Tibial artery (tissue), 4 donors: Measurements from ENCODE around the gene OR10K1.
"Not testable (repeated sequence)": the region's sequence is repeated elsewhere in the genome, so short reads cannot be mapped to it uniquely, and the experiment has no call there.

Experiments
- DNase-seq, 2 donors: peaks; one replicate each; pipeline ENCODE4 v3.0.0-alpha.2; 2019
- H3K27ac ChIP-seq, 2 donors: fragments of 200-600 bp; sonication (generic) in 1 of 2; 1 replicate in 1 of 2; 2 replicates in 1 of 2; pipeline ENCODE4 v1.5.1; 2018 to 2019; ENCODE audit warnings: mild to moderate bottlenecking in 1 of 2
- H3K27me3 ChIP-seq, 2 donors: fragments of 200-600 bp; sonication (generic) in 1 of 2; one replicate each; pipeline versions ENCODE4 v1.5.1 to v1.6.0; 2016 to 2019
- H3K36me3 ChIP-seq, 3 donors: fragments of 200-600 bp; sonication (generic) in 2 of 3; one replicate each; pipeline ENCODE4 v1.5.1; 2016 to 2019; ENCODE audit warnings: mild to moderate bottlenecking in 2 of 3
- H3K4me1 ChIP-seq, 4 donors: fragments of 200-600 bp; sonication (generic) in 2 of 4; 1 replicate in 3 of 4; 2 replicates in 1 of 4; pipeline ENCODE4 v1.5.1; 2016 to 2019
- H3K4me3 ChIP-seq, 2 donors: fragments of 200-600 bp; sonication (generic) in 1 of 2; 1 replicate in 1 of 2; 2 replicates in 1 of 2; pipeline ENCODE4 v1.5.1; 2018 to 2019; ENCODE audit warnings: mild to moderate bottlenecking in 2 of 2
- H3K9me3 ChIP-seq, 3 donors: fragments of 200-600 bp; sonication (generic) in 1 of 3; one replicate each; pipeline ENCODE4 v1.5.1; 2016 to 2019
- intact Hi-C: fragments of 100-400 bp; cut with DNase I; formaldehyde crosslinking; loops from one replicate; pipeline ENCODE4 v1.15.0; 2023; ENCODE audit warnings: low total_unique reads
- TF ChIP-seq, protein P1 (sequence below), 2 experiments: fragments of 200-600 bp in 1 of 2; fragments of 450-650 bp in 1 of 2; IDR thresholded peaks; one replicate each; pipeline ENCODE4 v1.5.1; 2017 to 2019; ENCODE audit warnings: antibody characterized with exemption in 2 of 2, mild to moderate bottlenecking in 1 of 2, moderate library complexity in 1 of 2

OR10K1 gene

DNA sequence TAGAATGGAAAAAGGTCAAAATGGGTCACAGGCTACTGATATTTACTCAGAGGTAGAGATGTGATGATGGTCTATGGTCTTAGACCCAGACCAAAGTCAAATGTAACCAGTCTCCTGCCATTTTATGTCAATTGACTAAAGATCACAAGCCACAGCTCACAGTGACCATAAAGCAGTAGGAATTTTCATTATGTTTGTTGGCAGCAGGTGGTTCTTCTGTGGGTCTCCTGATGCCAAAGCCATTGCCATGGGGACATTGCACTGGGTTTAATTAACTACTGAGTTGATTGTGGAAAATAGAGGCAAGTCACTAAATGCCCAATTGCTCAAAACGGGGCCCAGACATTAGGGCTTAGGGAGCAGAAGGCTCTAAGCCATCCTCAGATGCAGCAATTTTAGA lies 35.5 kb upstream of the OR10K1 start, which contains the start of gene OR10K2:
OR10K2 (minus strand) TSS at position 101 of the 400 bp plus-strand sequence. CDS start 5,371 bp downstream, outside the sequence.
- H3K9me3 ChIP-seq = peaks cover 0 to 5% (median 0%) of the 10 kb centered on the region in 3 donors

DNA sequence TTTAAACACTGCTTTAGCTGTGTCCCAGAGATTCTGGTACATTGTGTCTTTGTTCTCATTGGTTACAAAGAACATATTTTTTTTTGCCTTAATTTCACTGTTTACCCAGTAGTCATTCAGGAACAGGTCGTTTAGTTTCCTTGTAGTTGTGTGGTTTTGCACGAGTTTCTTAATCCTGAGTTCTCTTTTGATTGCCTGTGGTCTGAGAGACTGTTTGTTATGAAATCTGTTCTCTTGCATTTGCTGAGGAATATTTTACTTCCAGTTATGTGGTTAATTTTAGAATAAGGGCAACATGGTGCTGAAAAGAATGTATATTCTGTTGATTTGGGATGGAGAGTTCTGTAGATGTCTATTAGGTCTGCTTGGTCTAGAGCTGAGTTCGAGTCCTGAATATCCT lies 31.5 kb upstream of the OR10K1 start:
- H3K27ac ChIP-seq, H3K4me3 ChIP-seq, H3K27me3 ChIP-seq, intact Hi-C loops, H3K36me3 ChIP-seq, DNase-seq, H3K9me3 ChIP-seq, H3K4me1 ChIP-seq: not testable (repeated sequence)

More for the DNA sequence above, 35.5 kb upstream of the OR10K1 start, which contains the start of gene OR10K2:
- no peak within 1 kb of the TSS for H3K27ac ChIP-seq
- intact Hi-C loops = no loop called here
- H3K4me3 ChIP-seq = no peak within 1 kb of the TSS
- TF ChIP-seq, protein P1, sequence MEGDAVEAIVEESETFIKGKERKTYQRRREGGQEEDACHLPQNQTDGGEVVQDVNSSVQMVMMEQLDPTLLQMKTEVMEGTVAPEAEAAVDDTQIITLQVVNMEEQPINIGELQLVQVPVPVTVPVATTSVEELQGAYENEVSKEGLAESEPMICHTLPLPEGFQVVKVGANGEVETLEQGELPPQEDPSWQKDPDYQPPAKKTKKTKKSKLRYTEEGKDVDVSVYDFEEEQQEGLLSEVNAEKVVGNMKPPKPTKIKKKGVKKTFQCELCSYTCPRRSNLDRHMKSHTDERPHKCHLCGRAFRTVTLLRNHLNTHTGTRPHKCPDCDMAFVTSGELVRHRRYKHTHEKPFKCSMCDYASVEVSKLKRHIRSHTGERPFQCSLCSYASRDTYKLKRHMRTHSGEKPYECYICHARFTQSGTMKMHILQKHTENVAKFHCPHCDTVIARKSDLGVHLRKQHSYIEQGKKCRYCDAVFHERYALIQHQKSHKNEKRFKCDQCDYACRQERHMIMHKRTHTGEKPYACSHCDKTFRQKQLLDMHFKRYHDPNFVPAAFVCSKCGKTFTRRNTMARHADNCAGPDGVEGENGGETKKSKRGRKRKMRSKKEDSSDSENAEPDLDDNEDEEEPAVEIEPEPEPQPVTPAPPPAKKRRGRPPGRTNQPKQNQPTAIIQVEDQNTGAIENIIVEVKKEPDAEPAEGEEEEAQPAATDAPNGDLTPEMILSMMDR (IDR thresholded peaks at IDR 0.05) = no peak
- no peak for DNase-seq
- no peaks in the 10 kb centered on the region for H3K4me1 ChIP-seq
- H3K27me3 ChIP-seq = no peaks in the 10 kb centered on the region
- H3K36me3 ChIP-seq = no peaks in the 10 kb centered on the region

DNA sequence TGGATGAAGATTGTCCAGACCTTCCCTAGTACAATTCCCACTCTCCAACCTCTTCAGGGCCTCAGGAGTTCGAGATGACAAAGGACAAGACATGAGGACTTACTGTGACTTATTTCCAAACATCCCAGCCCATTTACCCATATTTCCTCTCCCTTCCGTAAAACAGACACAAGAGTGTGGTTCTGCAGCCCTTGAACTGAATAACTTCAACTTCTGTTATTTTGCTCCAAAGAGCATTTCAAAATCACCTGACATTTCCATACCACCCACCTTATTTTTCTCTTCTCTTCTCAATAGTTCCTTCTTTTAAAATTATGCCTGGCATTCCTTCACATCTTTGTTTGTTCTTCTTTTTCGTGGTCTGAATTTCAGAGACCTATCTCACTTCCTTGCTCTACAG lies 26.9 kb upstream of the OR10K1 start:
- no peaks in the 10 kb centered on the region for H3K36me3 ChIP-seq
- H3K27ac ChIP-seq = no peak overlapping the region
- no peaks in the 10 kb centered on the region for H3K4me1 ChIP-seq
- intact Hi-C loops = no loop called here
- no peak for DNase-seq
- peaks cover 0 to 5% (median 0%) of the 10 kb centered on the region in 3 donors for H3K9me3 ChIP-seq
- H3K4me3 ChIP-seq = no peak overlapping the region
- TF ChIP-seq, protein P1 (IDR thresholded peaks at IDR 0.05) = no peak
- H3K27me3 ChIP-seq = no peaks in the 10 kb centered on the region

DNA sequence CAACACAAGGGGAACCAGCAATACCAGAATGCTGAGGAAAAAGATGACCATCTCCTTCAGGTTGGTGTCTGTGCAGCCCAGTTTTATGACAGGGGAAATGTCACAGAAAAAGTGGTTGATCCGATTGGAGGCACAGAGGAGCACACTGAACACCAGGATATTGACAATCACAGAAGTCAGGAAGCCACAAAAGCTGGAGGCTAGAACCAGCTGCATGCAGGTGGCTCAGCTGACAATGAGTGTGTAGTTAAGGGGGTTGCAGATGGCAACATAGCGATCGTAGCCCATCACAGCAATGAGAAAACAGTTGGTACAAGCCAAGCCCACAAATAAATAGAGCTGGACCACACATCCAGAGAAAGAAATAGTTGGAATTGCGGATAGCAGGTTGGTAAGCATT lies 16.3 kb upstream of the OR10K1 start:
- H3K27ac ChIP-seq = no peak overlapping the region
- no peaks in the 10 kb centered on the region for H3K27me3 ChIP-seq
- no peak for DNase-seq
- H3K36me3 ChIP-seq = no peaks in the 10 kb centered on the region
- TF ChIP-seq, protein P1 (IDR thresholded peaks at IDR 0.05) = no peak
- intact Hi-C loops = no loop called here
- no peaks in the 10 kb centered on the region for H3K9me3 ChIP-seq
- H3K4me3 ChIP-seq = no peak overlapping the region
- H3K4me1 ChIP-seq = no peaks in the 10 kb centered on the region

DNA sequence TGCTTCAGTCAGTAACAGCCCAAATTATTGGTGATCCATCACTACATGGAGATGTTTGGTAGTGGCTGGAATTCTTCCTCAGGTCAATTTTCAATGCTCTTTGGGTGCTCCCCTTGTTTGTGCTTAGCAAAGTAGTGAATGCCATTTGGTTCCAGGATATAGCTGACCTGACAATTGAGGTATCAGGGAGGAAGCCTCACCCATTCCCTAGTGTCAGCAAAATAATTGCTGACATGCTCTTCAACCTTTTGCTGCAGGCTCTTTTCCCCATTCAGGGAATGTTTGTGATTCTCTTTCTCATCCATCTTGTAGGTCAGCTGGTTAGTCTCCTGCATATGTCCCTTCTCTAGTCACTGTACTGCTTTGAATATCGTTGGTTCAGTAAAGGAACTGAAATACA lies 7.1 kb upstream of the OR10K1 start:
- no peaks in the 10 kb centered on the region for H3K27me3 ChIP-seq

DNA sequence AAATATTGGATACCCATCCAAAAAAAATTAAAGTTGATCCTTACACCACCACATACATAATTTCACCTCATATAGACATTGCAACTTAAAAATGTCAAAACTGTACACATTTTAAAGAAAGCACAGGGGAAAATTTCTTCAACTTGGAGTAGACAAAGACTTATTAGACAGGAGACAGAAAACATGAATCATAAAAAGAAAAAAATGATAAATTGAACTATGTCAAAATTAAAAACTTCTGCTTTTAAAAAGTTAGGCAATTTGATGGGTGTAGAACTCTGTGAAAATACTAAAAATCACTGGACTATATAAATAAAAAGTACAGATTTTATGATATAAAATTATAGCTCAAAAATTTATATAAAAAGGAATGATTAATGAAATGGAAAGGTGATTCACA lies 4.4 kb upstream of the OR10K1 start:
- H3K9me3 ChIP-seq = no peaks in the 10 kb centered on the region
- no peak overlapping the region for H3K4me3 ChIP-seq
- DNase-seq = no peak
- TF ChIP-seq, protein P1 (IDR thresholded peaks at IDR 0.05) = no peak
- intact Hi-C loops = no loop called here
- no peak overlapping the region for H3K27ac ChIP-seq
- H3K27me3 ChIP-seq = no peaks in the 10 kb centered on the region
- no peaks in the 10 kb centered on the region for H3K36me3 ChIP-seq
- no peaks in the 10 kb centered on the region for H3K4me1 ChIP-seq

More for the DNA sequence above, 7.1 kb upstream of the OR10K1 start:
- Histone ChIP-seq H3K9me3 (no peaks in the 10 kb centered on the region), H3K4me3 (no peak overlapping the region), H3K36me3 (no peaks in the 10 kb centered on the region), H3K27ac (no peak overlapping the region), H3K4me1 (no peaks in the 10 kb centered on the region)
- TF ChIP-seq, protein P1 (IDR thresholded peaks at IDR 0.05) = no peak
- DNase-seq = no peak
- intact Hi-C loops = no loop called here
